ENCODE data around the gene ABCA2.

- TF ChIP-seq, protein P1, sequence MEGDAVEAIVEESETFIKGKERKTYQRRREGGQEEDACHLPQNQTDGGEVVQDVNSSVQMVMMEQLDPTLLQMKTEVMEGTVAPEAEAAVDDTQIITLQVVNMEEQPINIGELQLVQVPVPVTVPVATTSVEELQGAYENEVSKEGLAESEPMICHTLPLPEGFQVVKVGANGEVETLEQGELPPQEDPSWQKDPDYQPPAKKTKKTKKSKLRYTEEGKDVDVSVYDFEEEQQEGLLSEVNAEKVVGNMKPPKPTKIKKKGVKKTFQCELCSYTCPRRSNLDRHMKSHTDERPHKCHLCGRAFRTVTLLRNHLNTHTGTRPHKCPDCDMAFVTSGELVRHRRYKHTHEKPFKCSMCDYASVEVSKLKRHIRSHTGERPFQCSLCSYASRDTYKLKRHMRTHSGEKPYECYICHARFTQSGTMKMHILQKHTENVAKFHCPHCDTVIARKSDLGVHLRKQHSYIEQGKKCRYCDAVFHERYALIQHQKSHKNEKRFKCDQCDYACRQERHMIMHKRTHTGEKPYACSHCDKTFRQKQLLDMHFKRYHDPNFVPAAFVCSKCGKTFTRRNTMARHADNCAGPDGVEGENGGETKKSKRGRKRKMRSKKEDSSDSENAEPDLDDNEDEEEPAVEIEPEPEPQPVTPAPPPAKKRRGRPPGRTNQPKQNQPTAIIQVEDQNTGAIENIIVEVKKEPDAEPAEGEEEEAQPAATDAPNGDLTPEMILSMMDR (IDR thresholded peaks at IDR 0.05): peak in 1 of 2 donors; percentile 46
- TF ChIP-seq POLR2A (IDR thresholded peaks at IDR 0.05) (no peak), POLR2AphosphoS5 (IDR thresholded peaks at IDR 0.05) (no peak), EP300 (IDR thresholded peaks at IDR 0.05) (no peak)
Observed at GRCh38 chr9:137049544-137050449, 21.8 kb upstream of the ABCA2 start.
